MM.1S (cell line): ENCODE data around the gene FADS3.
A peak's percentile ranks its signal among the peaks of the same experiment; 100 is the strongest.

Experiments
- DNase-seq: peaks from one replicate; pipeline ENCODE4 v3.0.0-alpha.2; 2015
- H2AFZ ChIP-seq: fragments of 300-600 bp; sonication (generic); 2 replicates; pipeline ENCODE4 v1.6.0; 2016; ENCODE audit warnings: antibody characterized with exemption, low read length
- H3F3A ChIP-seq: fragments of 300-600 bp; sonication (generic); 2 replicates; pipeline ENCODE4 v1.6.1; 2016; ENCODE audit warnings: mild to moderate bottlenecking, antibody characterized with exemption, low read length, moderate library complexity, mixed read lengths; ENCODE audit not compliant: insufficient read depth
- H3K27ac ChIP-seq: fragments of 300-600 bp; sonication (generic); 2 replicates; pipeline ENCODE4 v1.5.1; 2016; ENCODE audit warnings: mild to moderate bottlenecking, low read length
- H3K27me3 ChIP-seq: fragments of 300-600 bp; sonication (generic); replicated peaks from 2 replicates; pipeline ENCODE4 v1.6.0; 2016; ENCODE audit warnings: low read length; ENCODE audit not compliant: insufficient read depth
- H3K36me3 ChIP-seq: fragments of 300-600 bp; sonication (generic); replicated peaks from 2 replicates; pipeline ENCODE4 v1.6.1; 2016; ENCODE audit warnings: mild to moderate bottlenecking, low read length, mixed read lengths; ENCODE audit not compliant: insufficient read depth
- H3K4me1 ChIP-seq: fragments of 300-600 bp; sonication (generic); 2 replicates; pipeline ENCODE4 v1.6.1; 2016; ENCODE audit warnings: low read length, mixed read lengths
- H3K4me2 ChIP-seq: fragments of 300-600 bp; sonication (generic); 2 replicates; pipeline ENCODE4 v1.6.0; 2016; ENCODE audit warnings: low read depth, low read length
- H3K4me3 ChIP-seq: fragments of 300-600 bp; sonication (generic); 2 replicates; pipeline ENCODE4 v1.5.1; 2016; ENCODE audit warnings: low read length, mixed read lengths
- H3K79me2 ChIP-seq: fragments of 300-600 bp; sonication (generic); 2 replicates; pipeline ENCODE4 v1.6.1; 2016; ENCODE audit warnings: mixed run types, low read length, mixed read lengths
- H3K9ac ChIP-seq: fragments of 300-600 bp; sonication (generic); 2 replicates; pipeline ENCODE4 v1.6.1; 2016; ENCODE audit warnings: low read length, mixed read lengths
- H3K9me2 ChIP-seq: fragments of 300-600 bp; sonication (generic); replicated peaks from 2 replicates; pipeline ENCODE4 v1.6.1; 2016; ENCODE audit warnings: mild to moderate bottlenecking, low read length, mixed read lengths; ENCODE audit not compliant: insufficient read depth
- H3K9me3 ChIP-seq: fragments of 300-600 bp; sonication (generic); replicated peaks from 2 replicates; pipeline ENCODE4 v1.6.1; 2016; ENCODE audit warnings: mild to moderate bottlenecking, low read length, mixed read lengths; ENCODE audit not compliant: insufficient read depth
- H4K20me1 ChIP-seq: fragments of 300-600 bp; sonication (generic); 2 replicates; pipeline ENCODE4 v1.6.1; 2016; ENCODE audit warnings: mild to moderate bottlenecking, low read length, moderate library complexity, mixed read lengths; ENCODE audit not compliant: insufficient read depth
- EZH2 ChIP-seq: fragments of 300-600 bp; sonication (generic); optimal IDR thresholded peaks from 2 replicates; pipeline ENCODE3; 2017; ENCODE audit warnings: low read depth, mild to moderate bottlenecking, antibody characterized with exemption, low read length, mixed read lengths
- EZH2phosphoT487 ChIP-seq: fragments of 300-600 bp; sonication (generic); IDR thresholded peaks from 2 replicates; pipeline ENCODE4 v1.6.1; 2018; ENCODE audit warnings: antibody characterized with exemption, low read length
- TF ChIP-seq, protein P1 (sequence below): fragments of 300-600 bp; sonication (generic); IDR thresholded peaks from 2 replicates; pipeline ENCODE4 v1.5.1; 2016; ENCODE audit warnings: antibody characterized with exemption, low read length, mixed read lengths

The FADS3 gene

DNA sequence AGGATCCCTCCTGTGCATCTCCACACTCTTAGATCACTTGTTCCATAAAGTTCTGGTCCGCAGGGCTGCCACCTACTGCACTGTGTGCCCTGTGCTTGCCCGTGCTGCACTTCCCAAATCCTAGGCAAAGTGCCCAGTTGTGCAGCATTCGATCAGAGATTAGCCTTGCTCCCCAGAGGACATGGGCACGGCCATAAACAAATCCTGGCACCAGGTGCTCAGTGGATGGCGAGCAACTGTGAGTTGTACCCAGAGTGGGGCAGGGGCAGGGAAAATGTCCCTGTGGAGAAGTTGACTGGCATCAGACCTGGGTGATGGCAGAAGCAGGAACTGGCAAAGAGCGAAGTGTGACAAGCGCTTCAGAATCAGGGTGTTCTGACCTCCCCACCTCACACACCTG, 58.6 kb downstream of the FADS3 start:
- Histone ChIP-seq H3K4me1 (peaks cover 21% of the 10 kb centered on the region), H3K4me3 (no peak overlapping the region), H3K27ac (no peak overlapping the region), H3F3A (0 out of 2 replicates have a peak, but pooled peaks cover 3% of the 10 kb centered on the region), H3K79me2 (no peaks in the 10 kb centered on the region), H3K9me2 (no peaks in the 10 kb centered on the region), H3K9ac (no peak overlapping the region), H4K20me1 (no peaks in the 10 kb centered on the region), H2AFZ (peak overlapping the region; percentile 47; the same call in 1 of the 2 replicates), H3K9me3 (no peaks in the 10 kb centered on the region), H3K4me2 (peak overlapping the region; percentile 55; the same call in 1 of the 2 replicates), H3K27me3 (peaks cover 25% of the 10 kb centered on the region), H3K36me3 (no peaks in the 10 kb centered on the region)
- no peak for DNase-seq
- TF ChIP-seq EZH2phosphoT487 = no peak
- no peak for TF ChIP-seq EZH2
- TF ChIP-seq, protein P1, sequence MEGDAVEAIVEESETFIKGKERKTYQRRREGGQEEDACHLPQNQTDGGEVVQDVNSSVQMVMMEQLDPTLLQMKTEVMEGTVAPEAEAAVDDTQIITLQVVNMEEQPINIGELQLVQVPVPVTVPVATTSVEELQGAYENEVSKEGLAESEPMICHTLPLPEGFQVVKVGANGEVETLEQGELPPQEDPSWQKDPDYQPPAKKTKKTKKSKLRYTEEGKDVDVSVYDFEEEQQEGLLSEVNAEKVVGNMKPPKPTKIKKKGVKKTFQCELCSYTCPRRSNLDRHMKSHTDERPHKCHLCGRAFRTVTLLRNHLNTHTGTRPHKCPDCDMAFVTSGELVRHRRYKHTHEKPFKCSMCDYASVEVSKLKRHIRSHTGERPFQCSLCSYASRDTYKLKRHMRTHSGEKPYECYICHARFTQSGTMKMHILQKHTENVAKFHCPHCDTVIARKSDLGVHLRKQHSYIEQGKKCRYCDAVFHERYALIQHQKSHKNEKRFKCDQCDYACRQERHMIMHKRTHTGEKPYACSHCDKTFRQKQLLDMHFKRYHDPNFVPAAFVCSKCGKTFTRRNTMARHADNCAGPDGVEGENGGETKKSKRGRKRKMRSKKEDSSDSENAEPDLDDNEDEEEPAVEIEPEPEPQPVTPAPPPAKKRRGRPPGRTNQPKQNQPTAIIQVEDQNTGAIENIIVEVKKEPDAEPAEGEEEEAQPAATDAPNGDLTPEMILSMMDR = no peak

DNA sequence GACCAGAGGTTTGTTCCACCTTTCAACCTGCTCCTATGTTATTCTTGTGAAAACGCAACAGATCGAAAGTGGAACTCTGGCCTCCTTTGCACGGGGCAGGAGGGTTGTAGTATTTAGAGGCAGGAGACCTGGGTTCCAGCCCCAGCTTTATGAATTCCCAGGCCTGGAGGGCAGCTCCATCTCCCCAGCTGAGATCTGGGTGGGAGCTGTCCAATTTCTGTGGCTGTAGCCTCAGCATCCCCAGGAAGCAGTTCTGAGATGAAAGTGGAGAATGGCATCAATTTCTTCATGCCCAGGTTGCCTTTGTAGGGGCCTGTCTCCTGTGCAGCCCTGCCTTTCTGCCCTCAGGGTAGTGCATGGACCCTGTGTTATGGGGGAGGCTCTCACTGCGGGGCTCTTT, 59.1 kb downstream of the FADS3 start:
- Histone ChIP-seq H3K4me1 (peaks cover 21% of the 10 kb centered on the region), H3K36me3 (no peaks in the 10 kb centered on the region), H3K27me3 (peaks cover 30% of the 10 kb centered on the region), H2AFZ (peak overlapping the region; percentile 47), H3K9me3 (no peaks in the 10 kb centered on the region), H3K79me2 (no peaks in the 10 kb centered on the region), H3K9me2 (no peaks in the 10 kb centered on the region), H3K9ac (peak overlapping the region; percentile 21; the same call in 1 of the 2 replicates), H4K20me1 (no peaks in the 10 kb centered on the region), H3K27ac (no peak overlapping the region), H3K4me3 (peak overlapping the region; percentile 20; the same call in 1 of the 2 replicates), H3F3A (0 out of 2 replicates have a peak, but pooled peaks cover 3% of the 10 kb centered on the region), H3K4me2 (peak overlapping the region; percentile 55)
- TF ChIP-seq, protein P1 = no peak
- no peak for DNase-seq

DNA sequence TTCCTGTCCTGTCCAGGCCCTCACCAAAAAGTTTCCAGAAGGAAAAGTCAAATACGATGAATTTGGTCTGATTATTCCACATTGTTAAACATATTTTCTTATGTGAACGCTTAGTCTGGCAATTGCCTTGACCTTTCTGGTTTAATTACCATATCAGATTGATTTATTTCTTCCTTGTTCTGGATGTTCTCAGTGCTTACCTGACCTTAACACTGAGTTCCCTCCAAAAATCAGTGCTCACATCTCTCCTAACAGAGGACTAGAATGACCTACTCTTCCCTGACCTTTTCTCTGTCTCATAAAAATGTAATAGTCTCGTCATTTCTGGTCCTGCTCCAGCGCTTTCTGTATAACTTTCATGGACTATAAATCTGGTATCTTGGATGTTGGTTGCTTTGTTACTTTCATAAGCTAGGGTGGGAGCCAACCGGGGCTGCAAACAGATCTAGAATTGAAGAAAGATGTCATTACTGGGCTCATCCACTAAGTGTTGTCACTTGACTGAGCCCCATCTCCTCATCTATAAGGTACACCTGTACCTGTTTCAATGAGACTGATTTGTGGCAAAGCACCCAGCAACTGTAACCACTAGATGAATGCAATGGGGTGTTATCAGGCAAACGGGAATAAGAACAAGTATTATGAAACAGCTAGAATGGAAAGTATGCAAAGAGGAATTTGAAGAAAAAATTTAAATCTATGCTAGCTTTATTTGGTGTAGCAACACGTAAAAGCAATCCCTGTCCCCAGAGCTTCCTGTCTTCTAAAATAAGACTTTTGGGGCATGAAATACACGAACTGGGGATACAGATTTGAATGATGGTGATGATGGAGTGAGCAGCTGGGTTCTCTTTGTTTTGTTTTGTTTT, 60.9 kb downstream of the FADS3 start:
- Histone ChIP-seq H3K36me3 (no peaks in the 10 kb centered on the region), H3K4me1 (peaks cover 21% of the 10 kb centered on the region), H2AFZ (no peak overlapping the region), H3K27me3 (peaks cover 41% of the 10 kb centered on the region), H3K79me2 (no peaks in the 10 kb centered on the region), H3K9me2 (no peaks in the 10 kb centered on the region), H3K27ac (no peak overlapping the region), H3K4me2 (no peak overlapping the region), H3F3A (0 out of 2 replicates have a peak, but pooled peaks cover 3% of the 10 kb centered on the region), H3K9ac (no peak overlapping the region), H3K9me3 (no peaks in the 10 kb centered on the region), H3K4me3 (no peak overlapping the region), H4K20me1 (no peaks in the 10 kb centered on the region)
- TF ChIP-seq, protein P1 = no peak
- TF ChIP-seq EZH2phosphoT487 (no peak), EZH2 (no peak)
- DNase-seq = no peak
